Testis (tissue), 3 donors: ENCODE data around the gene RNF11. TPM values are rescaled to one million over a fixed set of nuclear protein-coding genes. Genes with fewer than 3 reads are reported as not detected.

Experiments
- DNase-seq: peaks from one replicate; pipeline ENCODE4 v3.0.0-alpha.2; 2019
- H3K27ac ChIP-seq, 2 donors: fragments of 200-600 bp; sonication (generic); one replicate each; pipeline ENCODE4 v1.5.1; 2019
- H3K27me3 ChIP-seq: fragments of 200-600 bp; sonication (generic); one replicate; pipeline ENCODE4 v1.5.1; 2019
- H3K36me3 ChIP-seq: fragments of 200-600 bp; sonication (generic); one replicate; pipeline ENCODE4 v1.5.1; 2017; ENCODE audit warnings: low read depth; ENCODE audit errors: missing control alignments
- H3K4me1 ChIP-seq: fragments of 200-600 bp; sonication (generic); one replicate; pipeline ENCODE4 v1.5.1; 2019
- H3K4me3 ChIP-seq, 2 donors: fragments of 200-600 bp; sonication (generic); one replicate each; pipeline ENCODE4 v1.5.1; 2017 to 2019
- H3K9me3 ChIP-seq: fragments of 200-600 bp; sonication (generic); one replicate; pipeline ENCODE4 v1.5.1; 2017
- POLR2A ChIP-seq: fragments of 450-650 bp; IDR thresholded peaks from one replicate; pipeline ENCODE4 v1.6.1; 2017; ENCODE audit warnings: antibody characterized with exemption, mild to moderate bottlenecking, moderate library complexity
- WGBS, 2 donors: methylation state at CpG; one replicate each; pipeline ENCODE4 v1.1.5; 2018; 5-methylcytosine and 5-hydroxymethylcytosine counted together
- intact Hi-C: fragments of 100-400 bp; cut with DNase I; formaldehyde crosslinking; loops from one replicate; pipeline ENCODE4 v1.15.1; 2023; ENCODE audit warnings: low total_unique reads
- polyA plus RNA-seq: library from polyadenylated mRNA; stranded (reverse); fragments of 350-450 nt; fragmentation: Illumina TruSeq; extraction: RNeasy Lipid Tissue Mini Kit (QIAGEN cat#74804); gene quantifications from one replicate; pipeline ENCODE4 v1.2.3, GENCODE V29; 2014; ENCODE audit warnings: low read depth, low replicate concordance; ENCODE audit not compliant: insufficient read depth
- total RNA-seq, 2 donors: library from RNA; depleted of rRNA; stranded (reverse); fragments of >200 nt; gene quantifications; one replicate each; pipeline ENCODE4 v1.2.3, GENCODE V29; 2016
- TF ChIP-seq, protein P1 (sequence below), 3 experiments: fragments of 450-650 bp in 2 of 3; fragments of 200-600 bp in 1 of 3; sonication (generic) in 1 of 3; IDR thresholded peaks; one replicate each; pipeline ENCODE4 v1.5.1; 2016 to 2019; ENCODE audit warnings: antibody characterized with exemption in 3 of 3, mild to moderate bottlenecking in 2 of 3, moderate library complexity in 1 of 3

RNF11 gene
- total and polyA plus RNA-seq, 3 donors from 2014 or later, result 59.8 to 108 (median 89.7) TPM

DNA sequence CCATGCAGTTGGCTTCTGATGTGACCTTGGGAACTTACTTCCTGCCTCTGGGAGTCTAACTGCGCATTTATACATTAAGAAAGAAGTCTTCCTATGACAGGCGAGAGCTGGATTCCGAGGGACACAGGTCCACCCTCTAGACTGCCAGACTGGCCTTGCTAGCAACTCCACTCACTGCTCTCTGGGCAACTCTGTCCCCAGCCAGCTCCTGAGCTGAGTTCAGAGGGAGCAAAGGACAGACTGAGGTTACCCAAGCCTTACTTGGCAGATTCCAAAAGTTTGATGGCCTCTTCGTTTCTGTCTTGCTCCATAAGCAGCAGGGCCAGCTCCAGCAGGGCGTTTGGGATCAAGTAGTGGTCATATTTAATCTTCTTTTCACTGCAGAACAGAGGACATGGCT is 52.5 kb downstream of the RNF11 start:
- 59% methylated on average over 5 of the region's 5 CpGs for WGBS, 2 donors
- H3K27ac ChIP-seq, result peak overlapping the region in 1 of 2 donors; percentile 50
- no peak for TF ChIP-seq POLR2A
- H3K36me3 ChIP-seq, result no peaks in the 10 kb centered on the region
- no peak for DNase-seq
- no peaks in the 10 kb centered on the region for H3K9me3 ChIP-seq
- no peaks in the 10 kb centered on the region for H3K27me3 ChIP-seq
- no peak overlapping the region for H3K4me3 ChIP-seq
- intact Hi-C loops, result no loop called here
- peaks cover 15% of the 10 kb centered on the region for H3K4me1 ChIP-seq

DNA sequence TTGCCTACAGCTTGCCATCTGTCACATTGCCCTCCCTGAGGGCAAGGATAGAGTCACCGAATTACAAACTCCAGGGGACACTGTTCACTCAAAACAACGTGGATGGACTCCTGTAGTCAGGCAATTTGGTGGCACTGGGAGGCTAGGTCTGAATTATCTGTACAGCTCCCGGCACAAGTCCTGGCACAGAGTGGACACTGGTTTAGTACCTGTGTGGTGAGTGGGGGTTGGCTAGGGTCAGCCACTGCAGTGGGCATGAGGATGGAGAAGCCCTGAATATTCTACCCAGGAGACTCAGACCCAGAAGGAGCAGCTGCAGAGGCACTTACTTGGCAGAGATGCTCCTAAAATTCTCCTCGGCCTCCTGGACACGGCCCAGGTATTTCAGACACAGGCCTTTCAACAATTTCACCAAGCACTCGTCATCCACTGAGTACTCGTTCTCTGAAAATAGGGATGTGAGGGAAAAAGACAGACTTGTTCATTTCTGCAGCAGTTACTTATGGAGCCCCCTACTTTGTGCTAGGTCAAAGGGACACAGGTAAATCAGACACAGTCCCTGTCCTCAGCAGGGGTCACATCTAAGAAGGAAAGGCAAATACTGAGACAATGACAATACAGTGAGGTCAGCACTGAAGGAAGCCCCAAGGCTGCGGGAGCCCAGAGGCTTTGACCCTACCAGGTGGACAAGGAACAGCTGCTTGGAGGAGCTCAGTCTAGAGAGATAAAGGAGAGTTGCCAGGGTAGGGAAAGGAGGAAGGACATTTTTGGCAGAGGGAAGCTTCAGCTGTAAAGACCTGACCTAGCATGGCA is 53.8 kb downstream of the RNF11 start:
- TF ChIP-seq, protein P1, sequence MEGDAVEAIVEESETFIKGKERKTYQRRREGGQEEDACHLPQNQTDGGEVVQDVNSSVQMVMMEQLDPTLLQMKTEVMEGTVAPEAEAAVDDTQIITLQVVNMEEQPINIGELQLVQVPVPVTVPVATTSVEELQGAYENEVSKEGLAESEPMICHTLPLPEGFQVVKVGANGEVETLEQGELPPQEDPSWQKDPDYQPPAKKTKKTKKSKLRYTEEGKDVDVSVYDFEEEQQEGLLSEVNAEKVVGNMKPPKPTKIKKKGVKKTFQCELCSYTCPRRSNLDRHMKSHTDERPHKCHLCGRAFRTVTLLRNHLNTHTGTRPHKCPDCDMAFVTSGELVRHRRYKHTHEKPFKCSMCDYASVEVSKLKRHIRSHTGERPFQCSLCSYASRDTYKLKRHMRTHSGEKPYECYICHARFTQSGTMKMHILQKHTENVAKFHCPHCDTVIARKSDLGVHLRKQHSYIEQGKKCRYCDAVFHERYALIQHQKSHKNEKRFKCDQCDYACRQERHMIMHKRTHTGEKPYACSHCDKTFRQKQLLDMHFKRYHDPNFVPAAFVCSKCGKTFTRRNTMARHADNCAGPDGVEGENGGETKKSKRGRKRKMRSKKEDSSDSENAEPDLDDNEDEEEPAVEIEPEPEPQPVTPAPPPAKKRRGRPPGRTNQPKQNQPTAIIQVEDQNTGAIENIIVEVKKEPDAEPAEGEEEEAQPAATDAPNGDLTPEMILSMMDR (IDR thresholded peaks at IDR 0.05), result no peak
- no peak for TF ChIP-seq POLR2A
- intact Hi-C loops, result loop anchor here (10.0 kb wide), 2 partner anchors 95 to 235 kb away; no protein-coding TSS in a partner anchor
- H3K9me3 ChIP-seq, result no peaks in the 10 kb centered on the region
- 69 to 85% methylated on average over 6 to 8 of the region's 8 CpGs for WGBS, 2 donors
- H3K36me3 ChIP-seq, result no peaks in the 10 kb centered on the region
- no peak overlapping the region for H3K27ac ChIP-seq
- H3K4me1 ChIP-seq, result peaks cover 4% of the 10 kb centered on the region
- no peak overlapping the region for H3K4me3 ChIP-seq
- DNase-seq, result no peak
- H3K27me3 ChIP-seq, result no peaks in the 10 kb centered on the region

DNA sequence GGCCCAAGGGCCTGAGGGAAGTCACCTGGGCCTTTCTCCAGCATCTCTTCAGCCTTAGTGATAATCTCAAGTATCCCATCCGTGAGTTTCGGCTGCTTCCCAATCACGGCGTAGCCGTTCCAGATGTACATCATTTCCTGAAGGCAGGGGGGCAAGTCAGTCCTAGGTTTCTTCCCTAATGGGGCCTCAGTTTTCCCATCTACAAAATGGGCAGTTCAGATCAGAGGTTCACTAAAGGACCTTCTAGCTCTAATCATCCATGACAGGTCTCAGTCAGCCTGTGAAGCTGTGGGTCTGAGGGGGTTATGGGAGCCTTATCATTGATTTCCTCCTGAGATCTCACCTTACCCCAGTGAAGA is 54.4 kb downstream of the RNF11 start:
- no peak for DNase-seq
- H3K4me1 ChIP-seq, result peaks cover 3% of the 10 kb centered on the region
- H3K9me3 ChIP-seq, result no peaks in the 10 kb centered on the region
- no peaks in the 10 kb centered on the region for H3K27me3 ChIP-seq
- H3K4me3 ChIP-seq, result no peak overlapping the region
- H3K36me3 ChIP-seq, result no peaks in the 10 kb centered on the region
- H3K27ac ChIP-seq, result no peak overlapping the region
- intact Hi-C loops, result loop anchor here (10.0 kb wide), 2 partner anchors 96 to 234 kb away; no protein-coding TSS in a partner anchor
- WGBS, 2 donors, result 86 to 100% methylated on average over 5 of the region's 5 CpGs
- TF ChIP-seq, protein P1 (IDR thresholded peaks at IDR 0.05), result no peak
- TF ChIP-seq POLR2A, result no peak

DNA sequence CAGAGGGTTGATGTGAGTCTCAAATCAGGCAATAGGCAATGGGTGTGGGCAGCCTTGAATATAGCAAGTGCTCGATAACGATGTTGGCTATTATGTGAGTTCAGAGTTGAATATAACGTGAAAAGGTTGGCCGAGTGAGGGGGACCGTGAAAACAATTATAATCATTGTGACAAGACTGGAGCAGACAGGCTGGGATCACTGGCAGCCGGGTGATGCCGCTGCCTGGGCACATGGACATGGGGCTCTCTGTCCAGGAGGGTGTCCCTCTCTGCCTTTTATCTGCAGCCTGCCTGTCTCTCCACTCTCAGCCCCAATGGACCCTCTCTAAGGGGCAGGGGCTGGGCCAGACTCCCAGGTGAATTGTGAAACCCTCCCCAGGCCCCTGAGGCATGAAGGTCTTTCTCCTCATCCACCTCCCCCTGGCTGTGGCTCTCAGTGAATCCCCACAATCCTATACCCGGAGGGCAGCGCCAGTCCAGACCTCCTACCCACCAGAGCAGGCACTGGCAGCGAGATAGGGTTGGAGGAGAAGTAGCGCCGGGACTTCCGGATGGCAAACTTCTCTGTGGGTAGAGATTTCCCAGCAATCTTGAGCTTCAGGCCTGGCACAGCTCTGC is 57.9 kb downstream of the RNF11 start:
- H3K9me3 ChIP-seq, result no peaks in the 10 kb centered on the region
- TF ChIP-seq, protein P1 (IDR thresholded peaks at IDR 0.05), result no peak
- TF ChIP-seq POLR2A, result no peak
- no peak overlapping the region for H3K4me3 ChIP-seq
- H3K27ac ChIP-seq, result no peak overlapping the region
- H3K27me3 ChIP-seq, result no peaks in the 10 kb centered on the region
- DNase-seq, result no peak
- WGBS, 2 donors, result 90 to 92% methylated on average over 13 of the region's 13 CpGs
- H3K36me3 ChIP-seq, result no peaks in the 10 kb centered on the region
- peaks cover 14% of the 10 kb centered on the region for H3K4me1 ChIP-seq
- intact Hi-C loops, result loop anchor here (10.0 kb wide), 2 partner anchors 99 to 231 kb away; no protein-coding TSS in a partner anchor

DNA sequence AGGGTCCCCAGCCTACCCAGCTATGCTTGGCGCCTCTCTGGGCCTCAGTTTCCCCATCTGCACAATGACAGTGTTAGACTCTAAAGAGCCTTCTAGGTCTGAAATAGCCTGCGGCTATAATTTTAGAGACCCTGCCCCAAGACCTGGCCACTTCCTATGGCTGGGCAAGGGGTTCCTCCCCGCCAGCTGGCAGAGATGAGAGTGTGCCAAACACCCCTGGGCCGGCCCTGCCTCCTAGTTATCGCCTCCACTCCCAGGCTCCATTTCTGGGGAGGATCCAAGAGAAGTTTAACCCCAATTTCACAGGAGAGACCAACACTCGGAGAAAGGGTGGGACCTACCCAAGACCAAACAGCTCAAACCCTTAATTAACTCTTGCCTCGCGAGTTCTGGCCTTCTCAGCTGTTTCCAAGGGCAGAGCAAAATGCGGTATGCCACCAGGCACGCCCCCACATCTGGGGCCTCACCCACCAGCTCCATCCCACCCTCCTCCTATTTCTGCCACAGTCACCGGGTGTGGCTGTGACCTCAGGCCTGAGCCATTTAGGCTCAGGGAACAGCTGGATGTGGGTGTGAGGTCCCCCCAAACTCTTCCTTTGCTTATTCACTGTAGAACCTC is 58.6 kb downstream of the RNF11 start:
- 79 to 86% methylated on average over 8 to 11 of the region's 11 CpGs for WGBS, 2 donors
- Histone ChIP-seq H3K9me3 (no peaks in the 10 kb centered on the region), H3K4me1 (peaks cover 14% of the 10 kb centered on the region), H3K27ac (no peak overlapping the region), H3K27me3 (no peaks in the 10 kb centered on the region), H3K4me3 (no peak overlapping the region), H3K36me3 (no peaks in the 10 kb centered on the region)
- TF ChIP-seq, protein P1 (IDR thresholded peaks at IDR 0.05), result no peak
- no peak for TF ChIP-seq POLR2A
- intact Hi-C loops, result loop anchor here (10.0 kb wide), 2 partner anchors 100 to 230 kb away; no protein-coding TSS in a partner anchor
- no peak for DNase-seq
